Measurements from ENCODE around the gene BTD.

The BTD gene

DNA sequence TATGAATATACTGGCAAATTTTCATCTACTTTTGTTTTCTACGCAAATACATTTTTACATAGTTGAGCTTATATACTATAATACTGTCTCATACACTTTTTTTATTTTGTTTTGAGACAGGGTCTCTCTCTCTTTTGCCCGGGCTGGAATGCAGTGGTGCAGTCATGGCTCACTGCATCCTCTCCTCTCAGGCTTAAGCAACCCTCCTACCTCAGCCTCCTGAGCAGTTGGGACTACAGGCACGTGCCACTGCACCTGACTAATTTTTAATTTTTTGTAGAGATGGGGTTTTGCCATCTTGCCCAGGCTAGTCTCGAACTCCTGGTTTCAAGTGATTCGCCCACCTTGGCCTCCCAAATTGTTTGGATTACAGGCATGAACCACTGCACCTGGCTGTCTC, 26.1 kb upstream of the BTD start:
- TF ChIP-seq SIN3A (IDR thresholded peaks at IDR 0.05; ENCODE audit: borderline replicate concordance, insufficient read depth, low read length): no peak
- TF ChIP-seq, protein P1, sequence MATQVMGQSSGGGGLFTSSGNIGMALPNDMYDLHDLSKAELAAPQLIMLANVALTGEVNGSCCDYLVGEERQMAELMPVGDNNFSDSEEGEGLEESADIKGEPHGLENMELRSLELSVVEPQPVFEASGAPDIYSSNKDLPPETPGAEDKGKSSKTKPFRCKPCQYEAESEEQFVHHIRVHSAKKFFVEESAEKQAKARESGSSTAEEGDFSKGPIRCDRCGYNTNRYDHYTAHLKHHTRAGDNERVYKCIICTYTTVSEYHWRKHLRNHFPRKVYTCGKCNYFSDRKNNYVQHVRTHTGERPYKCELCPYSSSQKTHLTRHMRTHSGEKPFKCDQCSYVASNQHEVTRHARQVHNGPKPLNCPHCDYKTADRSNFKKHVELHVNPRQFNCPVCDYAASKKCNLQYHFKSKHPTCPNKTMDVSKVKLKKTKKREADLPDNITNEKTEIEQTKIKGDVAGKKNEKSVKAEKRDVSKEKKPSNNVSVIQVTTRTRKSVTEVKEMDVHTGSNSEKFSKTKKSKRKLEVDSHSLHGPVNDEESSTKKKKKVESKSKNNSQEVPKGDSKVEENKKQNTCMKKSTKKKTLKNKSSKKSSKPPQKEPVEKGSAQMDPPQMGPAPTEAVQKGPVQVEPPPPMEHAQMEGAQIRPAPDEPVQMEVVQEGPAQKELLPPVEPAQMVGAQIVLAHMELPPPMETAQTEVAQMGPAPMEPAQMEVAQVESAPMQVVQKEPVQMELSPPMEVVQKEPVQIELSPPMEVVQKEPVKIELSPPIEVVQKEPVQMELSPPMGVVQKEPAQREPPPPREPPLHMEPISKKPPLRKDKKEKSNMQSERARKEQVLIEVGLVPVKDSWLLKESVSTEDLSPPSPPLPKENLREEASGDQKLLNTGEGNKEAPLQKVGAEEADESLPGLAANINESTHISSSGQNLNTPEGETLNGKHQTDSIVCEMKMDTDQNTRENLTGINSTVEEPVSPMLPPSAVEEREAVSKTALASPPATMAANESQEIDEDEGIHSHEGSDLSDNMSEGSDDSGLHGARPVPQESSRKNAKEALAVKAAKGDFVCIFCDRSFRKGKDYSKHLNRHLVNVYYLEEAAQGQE (IDR thresholded peaks at IDR 0.05; ENCODE audit: insufficient read depth in 1 of 2, low read depth in 2 of 2, low read length in 2 of 2): no peak
- TF ChIP-seq FOXP2 (optimal IDR thresholded peaks at IDR 0.05; ENCODE audit: borderline replicate concordance, extremely low read depth, extremely low read length, insufficient read depth): no peak
- TF ChIP-seq TAF1 (IDR thresholded peaks at IDR 0.05; ENCODE audit: borderline replicate concordance, insufficient read depth, low read length): no peak
- no peak for TF ChIP-seq POLR2AphosphoS5 (IDR thresholded peaks at IDR 0.05; ENCODE audit: low read depth, low read length)

DNA sequence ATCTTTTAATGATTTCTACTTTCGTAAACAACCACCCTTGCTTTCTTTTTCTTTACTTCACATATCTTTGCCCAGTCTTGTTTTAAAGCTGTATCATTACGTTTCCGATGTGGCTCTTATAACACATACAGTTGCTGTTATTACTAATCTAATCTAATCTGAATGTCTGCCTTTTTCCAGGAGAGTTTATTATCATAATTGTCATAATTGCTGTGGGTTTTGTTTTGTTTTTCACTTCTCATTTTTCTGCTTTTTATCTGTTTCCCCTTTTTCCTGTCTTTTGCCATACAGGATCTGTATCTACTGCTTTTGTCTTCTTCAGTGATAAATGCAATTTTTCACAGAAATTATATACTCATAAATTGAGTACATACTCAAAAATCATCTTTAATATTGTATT, 25.1 kb upstream of the BTD start:
- TF ChIP-seq SIN3A (IDR thresholded peaks at IDR 0.05; ENCODE audit: borderline replicate concordance, insufficient read depth, low read length) (no peak), FOXP2 (optimal IDR thresholded peaks at IDR 0.05; ENCODE audit: borderline replicate concordance, extremely low read depth, extremely low read length, insufficient read depth) (no peak), POLR2AphosphoS5 (IDR thresholded peaks at IDR 0.05; ENCODE audit: low read depth, low read length) (no peak), TAF1 (IDR thresholded peaks at IDR 0.05; ENCODE audit: borderline replicate concordance, insufficient read depth, low read length) (no peak)
- TF ChIP-seq, protein P1 (IDR thresholded peaks at IDR 0.05; ENCODE audit: insufficient read depth in 1 of 2, low read depth in 2 of 2, low read length in 2 of 2): no peak

DNA sequence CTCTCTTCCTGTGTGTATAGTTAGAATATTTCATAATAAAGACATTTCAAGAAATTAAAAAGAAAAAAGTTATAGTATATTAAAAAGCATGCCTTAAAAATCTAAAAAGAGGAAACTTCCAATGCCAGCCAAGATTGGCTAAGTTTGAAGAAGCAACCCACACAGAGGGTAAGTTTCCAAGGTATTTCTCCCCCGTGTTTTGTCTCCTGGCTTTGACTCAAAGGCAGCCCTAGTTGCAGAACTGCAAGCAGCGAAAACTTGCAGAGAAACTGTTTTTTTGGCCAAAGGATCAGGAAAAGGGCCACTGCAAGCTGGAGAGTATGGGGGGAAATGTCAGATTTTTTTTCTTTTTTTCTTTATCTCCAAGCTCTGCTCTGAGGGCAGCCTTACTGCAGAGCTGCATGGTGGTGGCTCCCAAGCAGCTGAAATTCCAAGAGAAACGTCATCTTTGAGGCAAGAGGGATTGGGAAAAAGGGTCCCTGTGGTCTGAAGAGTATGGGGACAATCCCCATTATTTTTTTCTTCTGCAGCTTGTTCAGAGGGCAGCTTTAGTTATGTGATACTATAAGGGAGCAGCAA, 23.2 kb upstream of the BTD start:
- no peak for TF ChIP-seq TAF1 (IDR thresholded peaks at IDR 0.05; ENCODE audit: borderline replicate concordance, insufficient read depth, low read length)

DNA sequence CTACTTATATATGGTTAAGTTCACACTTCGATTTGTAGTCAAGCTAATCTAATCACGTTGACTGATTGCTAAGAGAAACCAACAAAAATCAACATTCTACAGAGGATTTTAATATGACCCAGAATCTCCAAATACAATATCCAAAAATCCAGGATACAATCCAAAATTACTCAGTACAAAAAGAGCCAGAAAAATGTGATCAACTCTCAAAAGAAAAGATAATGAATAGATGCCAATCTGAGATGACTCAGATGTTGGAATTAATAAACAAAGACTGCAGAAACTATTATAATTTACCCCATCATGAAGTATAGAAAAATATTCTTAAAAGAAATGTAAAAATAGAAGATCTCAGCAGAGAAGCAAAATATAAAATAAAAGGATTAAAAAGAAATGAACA, 22.5 kb upstream of the BTD start:
- no peak for TF ChIP-seq SIN3A (IDR thresholded peaks at IDR 0.05; ENCODE audit: borderline replicate concordance, insufficient read depth, low read length)
- no peak for TF ChIP-seq TAF1 (IDR thresholded peaks at IDR 0.05; ENCODE audit: borderline replicate concordance, insufficient read depth, low read length)
- TF ChIP-seq FOXP2 (optimal IDR thresholded peaks at IDR 0.05; ENCODE audit: borderline replicate concordance, extremely low read depth, extremely low read length, insufficient read depth): no peak
- no peak for TF ChIP-seq POLR2AphosphoS5 (IDR thresholded peaks at IDR 0.05; ENCODE audit: low read depth, low read length)
- TF ChIP-seq, protein P1 (IDR thresholded peaks at IDR 0.05; ENCODE audit: insufficient read depth in 1 of 2, low read depth in 2 of 2, low read length in 2 of 2): no peak

DNA sequence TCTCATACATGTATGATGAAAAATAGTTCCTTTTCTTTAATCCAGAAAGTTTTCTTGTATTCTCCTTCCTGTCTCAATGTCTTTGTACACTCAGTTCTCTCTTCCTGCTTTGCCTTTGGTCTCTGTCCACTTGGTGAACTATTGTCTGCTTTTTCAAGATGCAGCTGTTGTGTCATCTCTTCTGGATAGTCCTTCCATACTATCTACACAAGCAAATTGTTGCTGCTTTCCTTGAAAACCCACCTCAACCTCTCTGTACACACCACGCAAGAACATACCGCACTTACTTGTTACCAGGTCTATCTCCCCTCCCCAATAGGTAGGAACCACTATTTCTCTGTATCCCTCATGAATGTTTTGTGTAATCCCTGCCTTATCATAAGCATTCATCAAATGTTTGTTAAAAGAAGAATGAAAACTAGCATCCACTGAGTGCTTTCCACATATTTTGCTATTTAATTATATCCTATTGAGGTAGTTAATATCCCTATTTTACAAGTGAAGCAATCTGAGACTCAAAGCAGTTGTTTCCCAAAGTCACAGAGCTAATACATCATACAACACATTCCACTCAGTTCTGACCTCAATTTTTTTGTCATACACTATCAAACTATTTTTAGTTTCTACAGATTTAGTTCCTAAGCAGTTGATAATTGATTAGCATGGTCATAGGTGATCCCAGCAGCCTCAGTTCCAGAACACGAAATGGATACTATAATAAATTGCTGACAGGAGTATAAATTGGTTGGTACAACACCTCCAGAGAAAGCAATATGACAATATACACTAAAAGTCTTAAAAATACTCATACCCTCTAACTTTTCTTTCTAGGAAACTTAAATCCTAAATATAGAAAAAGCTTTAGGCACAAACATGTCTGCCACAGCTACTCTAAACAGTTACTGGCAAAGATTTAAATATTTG, 19.8 kb upstream of the BTD start:
- TF ChIP-seq POLR2AphosphoS5 (IDR thresholded peaks at IDR 0.05; ENCODE audit: low read depth, low read length): no peak
- no peak for TF ChIP-seq TAF1 (IDR thresholded peaks at IDR 0.05; ENCODE audit: borderline replicate concordance, insufficient read depth, low read length)
- TF ChIP-seq SIN3A (IDR thresholded peaks at IDR 0.05; ENCODE audit: borderline replicate concordance, insufficient read depth, low read length): no peak
- TF ChIP-seq, protein P1 (IDR thresholded peaks at IDR 0.05; ENCODE audit: insufficient read depth in 1 of 2, low read depth in 2 of 2, low read length in 2 of 2): no peak
- no peak for TF ChIP-seq FOXP2 (optimal IDR thresholded peaks at IDR 0.05; ENCODE audit: borderline replicate concordance, extremely low read depth, extremely low read length, insufficient read depth)
